Measurements from ENCODE around the gene CT55. TPM values are rescaled to one million over a fixed set of nuclear protein-coding genes. Genes with fewer than 3 reads are reported as not detected.
"Not testable (repeated sequence)": the region's sequence is repeated elsewhere in the genome, so short reads cannot be mapped to it uniquely, and the experiment has no call there.

CT55 gene
- not detected for total RNA-seq

GRCh38 chrX:135170877-135171519 lies at the start of gene CT55:
Gene CT55 (minus strand): TSS chrX:135171398. CDS start chrX:135171171, 227 bp downstream.
- intact Hi-C loops (cut with DNase I; ENCODE audit: low total_unique reads) = no loop called here
- no peak within 1 kb of the TSS for H3K27ac ChIP-seq
- no peaks in the 10 kb centered on the region for H3K4me1 ChIP-seq
- peaks cover 0 to 19% of the 10 kb centered on the region in 2 donors for H3K27me3 ChIP-seq
- DNase-seq (ENCODE audit: low spot score in 2 of 2) = no peak
- no peaks in the 10 kb centered on the region for H3K9me3 ChIP-seq
- H3K4me3 ChIP-seq = no peak within 1 kb of the TSS
- no peaks in the 10 kb centered on the region for H3K36me3 ChIP-seq
- TF ChIP-seq POLR2A (IDR thresholded peaks at IDR 0.05) (no peak), POLR2AphosphoS5 (IDR thresholded peaks at IDR 0.05) (no peak), CTCF (IDR thresholded peaks at IDR 0.05) (no peak)

GRCh38 chrX:135213200-135213844 lies 42.1 kb upstream of the CT55 start:
- Histone ChIP-seq H3K36me3 (no peaks in the 10 kb centered on the region), H3K4me1 (no peaks in the 10 kb centered on the region), H3K27ac (no peak overlapping the region), H3K27me3 (peaks cover 0 to 9% of the 10 kb centered on the region in 2 donors), H3K4me3 (no peak overlapping the region), H3K9me3 (no peaks in the 10 kb centered on the region)
- no peak for TF ChIP-seq CTCF (IDR thresholded peaks at IDR 0.05)
- no peak for TF ChIP-seq POLR2A (IDR thresholded peaks at IDR 0.05)
- no peak for TF ChIP-seq POLR2AphosphoS5 (IDR thresholded peaks at IDR 0.05)
- intact Hi-C loops (cut with DNase I; ENCODE audit: low total_unique reads) = no loop called here
- no peak for DNase-seq (ENCODE audit: low spot score in 2 of 2)

- H3K27me3 ChIP-seq = peaks cover 0 to 13% of the 10 kb centered on the region in 2 donors
- DNase-seq (ENCODE audit: low spot score in 2 of 2); intact Hi-C loops (cut with DNase I; ENCODE audit: low total_unique reads); H3K27ac ChIP-seq; H3K36me3 ChIP-seq; H3K4me1 ChIP-seq; H3K4me3 ChIP-seq; H3K9me3 ChIP-seq: not testable (repeated sequence)
Observed at GRCh38 chrX:135206427-135206826, 35.2 kb upstream of the CT55 start.

GRCh38 chrX:135200297-135200696 lies 29.1 kb upstream of the CT55 start:
- Histone ChIP-seq H3K9me3 (no peaks in the 10 kb centered on the region), H3K36me3 (no peaks in the 10 kb centered on the region), H3K4me3 (no peak overlapping the region), H3K27me3 (peaks cover 0 to 13% of the 10 kb centered on the region in 2 donors), H3K27ac (no peak overlapping the region), H3K4me1 (no peaks in the 10 kb centered on the region)
- TF ChIP-seq CTCF (IDR thresholded peaks at IDR 0.05) (no peak), POLR2AphosphoS5 (IDR thresholded peaks at IDR 0.05) (no peak), POLR2A (IDR thresholded peaks at IDR 0.05) (no peak)
- no peak for DNase-seq (ENCODE audit: low spot score in 2 of 2)
- intact Hi-C loops (cut with DNase I; ENCODE audit: low total_unique reads) = no loop called here

GRCh38 chrX:135194684-135195083 lies 23.5 kb upstream of the CT55 start:
- H3K27ac ChIP-seq = no peak overlapping the region
- peaks cover 0 to 16% of the 10 kb centered on the region in 2 donors for H3K27me3 ChIP-seq
- TF ChIP-seq POLR2A (IDR thresholded peaks at IDR 0.05) = no peak
- TF ChIP-seq POLR2AphosphoS5 (IDR thresholded peaks at IDR 0.05) = no peak
- no peak for TF ChIP-seq CTCF (IDR thresholded peaks at IDR 0.05)
- no peak for DNase-seq (ENCODE audit: low spot score in 2 of 2)
- H3K9me3 ChIP-seq = peaks cover 0 to 3% of the 10 kb centered on the region in 2 donors
- H3K36me3 ChIP-seq = no peaks in the 10 kb centered on the region
- no peaks in the 10 kb centered on the region for H3K4me1 ChIP-seq
- intact Hi-C loops (cut with DNase I; ENCODE audit: low total_unique reads) = no loop called here
- no peak overlapping the region for H3K4me3 ChIP-seq

Measured in breast epithelium (tissue), 4 donors.